HG03095 (cell line): Measurements from ENCODE around the gene RBP3.

Experiments
- ATAC-seq: cut with Tn5 transposase; IDR thresholded peaks from one replicate; pipeline ENCODE4 v1.9.1; 2021; ENCODE audit warnings: moderate library complexity; ENCODE audit not compliant: unreplicated experiment

RBP3 gene

GRCh38 chr10:47389619-47390018 is 41.5 kb downstream of the RBP3 start:
- ATAC-seq, result no peak

DNA sequence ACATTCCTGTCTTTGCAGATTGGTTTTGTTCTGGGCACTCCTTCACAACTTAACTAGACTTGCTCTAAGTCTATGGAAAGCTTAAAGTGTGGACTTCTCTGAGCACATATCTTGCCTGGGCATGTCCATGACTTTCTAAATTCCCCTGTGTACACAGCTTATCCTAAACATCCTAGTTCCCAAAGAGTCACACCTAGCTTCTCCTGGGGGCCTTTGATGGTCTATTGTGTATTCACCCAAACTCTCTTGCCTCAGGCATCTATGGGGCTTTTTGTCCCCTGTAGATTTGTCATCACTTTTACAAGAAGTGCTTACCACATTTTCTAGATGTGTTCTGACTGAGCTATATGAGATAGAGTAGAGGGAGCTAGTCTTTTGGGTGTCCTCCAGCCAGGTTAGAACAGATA is 48.2 kb downstream of the RBP3 start:
- no peak for ATAC-seq

DNA sequence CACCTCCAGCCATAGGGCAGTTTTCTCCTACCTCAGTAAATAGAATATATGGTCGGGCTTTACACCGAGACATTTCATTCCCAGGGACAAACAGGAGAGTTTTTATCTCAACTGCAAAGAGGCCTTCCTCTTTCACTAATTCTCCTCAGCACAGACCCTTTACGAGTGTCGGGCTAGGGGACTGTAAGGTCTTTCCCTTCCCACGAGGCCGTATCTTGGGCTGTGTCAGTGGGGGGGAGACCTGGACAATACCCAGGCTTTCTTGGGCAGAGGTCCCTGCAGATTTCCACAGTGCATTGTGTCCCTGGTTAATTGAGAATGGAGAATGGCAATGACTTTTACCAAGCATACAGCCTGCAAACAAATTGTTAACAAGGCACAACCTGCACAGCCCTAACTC is 49.1 kb downstream of the RBP3 start:
- ATAC-seq, result no peak

- ATAC-seq, result no peak
Observed at GRCh38 chr10:47400251-47400650, 52.1 kb downstream of the RBP3 start.

DNA sequence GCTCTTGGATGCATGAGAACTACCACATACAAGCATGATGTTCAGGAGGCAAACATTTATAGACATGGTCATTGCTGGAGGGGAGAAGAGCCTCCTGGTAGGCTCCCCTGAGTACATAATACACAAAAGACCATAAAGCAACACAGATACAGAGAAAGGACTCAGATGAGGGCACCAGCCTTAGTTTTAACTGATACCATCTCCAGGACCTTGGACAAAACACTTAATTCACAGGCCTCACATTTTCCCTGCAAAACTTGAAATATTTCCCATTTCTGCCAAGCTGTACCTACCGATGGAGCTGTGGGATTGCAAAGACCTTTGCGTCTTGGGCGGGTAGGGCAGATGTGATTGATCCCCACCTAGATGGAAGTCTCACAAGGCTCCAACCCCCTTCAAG is 52.6 kb downstream of the RBP3 start:
- ATAC-seq, result no peak

DNA sequence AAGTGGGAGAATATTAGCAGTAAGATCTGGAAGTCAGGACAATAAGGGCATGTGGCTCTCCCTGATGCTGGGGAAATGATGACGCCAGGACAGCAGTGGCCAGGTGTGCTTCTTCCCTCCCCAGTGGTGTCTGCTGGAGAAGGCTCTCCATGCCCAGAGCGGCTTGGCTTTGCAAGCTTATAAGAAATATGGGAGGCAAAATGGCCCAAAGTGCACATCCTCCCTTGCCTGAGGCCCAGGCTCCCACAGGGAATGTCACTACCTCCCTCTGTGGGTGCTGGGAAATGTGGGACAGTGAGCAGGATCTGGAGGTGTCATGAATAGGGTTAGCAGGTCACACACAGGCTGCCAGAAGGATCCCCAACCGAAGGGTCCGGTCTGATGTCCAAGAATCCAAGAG is 53.0 kb downstream of the RBP3 start:
- ATAC-seq, result no peak

- ATAC-seq, result no peak
Observed at GRCh38 chr10:47401874-47402640, 53.9 kb downstream of the RBP3 start.

DNA sequence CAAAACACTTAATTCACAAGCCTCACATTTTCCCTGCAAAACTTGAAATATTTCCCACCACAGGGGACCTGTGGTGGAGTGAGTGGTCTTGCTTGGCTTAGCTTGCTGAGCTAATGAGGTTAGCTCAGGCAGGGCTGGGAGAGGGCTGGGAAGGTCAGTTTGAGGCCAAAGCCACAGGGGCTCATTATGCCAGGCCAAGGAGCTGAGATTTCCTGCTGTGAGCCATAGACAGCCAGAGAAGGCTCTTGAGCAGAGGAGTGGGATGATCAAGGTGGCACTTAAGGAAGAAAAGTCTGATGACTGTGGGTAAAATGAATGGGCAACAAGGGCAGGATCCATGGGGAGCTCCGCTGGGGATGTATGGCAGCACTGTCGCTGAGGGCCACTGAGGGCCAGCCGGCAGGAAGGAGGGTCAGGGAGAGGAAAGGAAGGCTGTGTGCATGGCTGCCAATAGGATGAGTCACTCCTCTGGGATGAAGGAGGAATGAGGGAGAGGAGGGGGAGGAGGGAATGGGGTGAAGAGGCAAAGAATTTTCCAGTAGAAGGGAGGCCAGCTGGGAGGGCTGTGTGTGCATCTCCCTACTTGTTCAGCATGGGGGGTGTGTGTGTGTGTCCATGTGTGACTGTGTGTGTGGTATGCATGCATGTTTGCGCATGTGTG is 54.6 kb downstream of the RBP3 start:
- no peak for ATAC-seq

GRCh38 chr10:47403446-47404318 is 55.5 kb downstream of the RBP3 start:
- ATAC-seq, result no peak

GRCh38 chr10:47404446-47404845 is 56.3 kb downstream of the RBP3 start:
- no peak for ATAC-seq

DNA sequence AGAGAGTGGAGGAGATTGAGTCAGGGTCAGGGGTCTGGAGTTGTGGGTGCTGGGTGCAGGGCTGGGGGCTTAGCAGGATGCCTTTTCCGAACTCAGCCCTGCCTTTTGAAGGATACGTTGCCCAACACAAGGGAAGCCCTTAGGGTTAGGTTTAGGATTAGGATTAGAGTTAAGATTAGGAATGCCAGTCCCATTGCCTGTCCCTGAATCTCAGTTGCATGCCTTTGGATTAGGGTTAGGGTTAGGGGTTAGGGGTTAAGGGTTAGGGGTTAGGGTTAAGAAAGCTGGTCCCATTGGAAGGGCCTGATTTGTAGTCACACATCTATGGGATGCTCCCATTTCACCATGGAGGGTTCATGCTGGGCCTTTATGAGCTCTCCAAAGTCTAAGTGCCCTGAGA is 56.8 kb downstream of the RBP3 start:
- no peak for ATAC-seq

GRCh38 chr10:47405857-47406547 is 57.8 kb downstream of the RBP3 start:
- ATAC-seq, result no peak

- no peak for ATAC-seq
Observed at GRCh38 chr10:47406548-47406869, 58.3 kb downstream of the RBP3 start.

- ATAC-seq, result no peak
Observed at GRCh38 chr10:47406870-47407691, 58.9 kb downstream of the RBP3 start.
